Neutrophil (primary cell): Measurements from ENCODE around the gene CPO.

ENCODE experiments used
- H3K27ac ChIP-seq: fragments of 200-600 bp; sonication (generic); 2 replicates; pipeline ENCODE4 v1.5.1; 2016; ENCODE audit warnings: mild to moderate bottlenecking, moderate library complexity
- H3K27me3 ChIP-seq: fragments of 200-600 bp; sonication (generic); 2 replicates; pipeline ENCODE4 v1.6.0; 2016; ENCODE audit warnings: mild to moderate bottlenecking
- H3K36me3 ChIP-seq: fragments of 200-600 bp; sonication (generic); 2 replicates; pipeline ENCODE4 v1.5.1; 2017
- H3K4me1 ChIP-seq, 2 experiments: fragments of 200-600 bp in 1 of 2; sonication (generic) in 1 of 2; 1 replicate in 1 of 2; 2 replicates in 1 of 2; pipeline versions ENCODE4 v1.5.1 to v1.6.1; 2013 to 2016; ENCODE audit warnings: low read depth in 1 of 2, low read length in 1 of 2, mild to moderate bottlenecking in 1 of 2, moderate library complexity in 1 of 2; ENCODE audit not compliant: control insufficient read depth in 1 of 2, insufficient read depth in 1 of 2
- H3K4me3 ChIP-seq, 2 experiments: fragments of 200-600 bp in 1 of 2; sonication (generic) in 1 of 2; 1 replicate in 1 of 2; 2 replicates in 1 of 2; pipeline ENCODE4 v1.5.1; 2013 to 2016; ENCODE audit warnings: low read depth in 1 of 2, low read length in 1 of 2, mild to moderate bottlenecking in 1 of 2, moderate library complexity in 1 of 2
- H3K9me3 ChIP-seq: fragments of 200-600 bp; sonication (generic); 2 replicates; pipeline ENCODE4 v1.5.1; 2016
- CTCF ChIP-seq: fragments of 200-600 bp; sonication (generic); IDR thresholded peaks from 2 replicates; pipeline ENCODE4 v1.5.1; 2016; ENCODE audit warnings: antibody characterized with exemption

Gene CPO

GRCh38 chr2:206939340-206939739 lies at the start of gene CPO:
CPO (plus strand) TSS chr2:206939518; CDS start chr2:206939600, 82 bp downstream.
- peaks cover 9 to 10% of the 10 kb centered on the region in 2 experiments for H3K4me1 ChIP-seq
- no peak within 1 kb of the TSS for H3K4me3 ChIP-seq
- no peak within 1 kb of the TSS for H3K27ac ChIP-seq
- no peaks in the 10 kb centered on the region for H3K36me3 ChIP-seq
- no peaks in the 10 kb centered on the region for H3K9me3 ChIP-seq
- TF ChIP-seq CTCF: no peak
- no peaks in the 10 kb centered on the region for H3K27me3 ChIP-seq

- Histone ChIP-seq H3K27me3 (no peaks in the 10 kb centered on the region), H3K36me3 (no peaks in the 10 kb centered on the region), H3K9me3 (no peaks in the 10 kb centered on the region), H3K27ac (no peak overlapping the region), H3K4me1 (no peaks in the 10 kb centered on the region), H3K4me3 (no peak overlapping the region)
- TF ChIP-seq CTCF: no peak
Observed at GRCh38 chr2:206890179-206890578, 49.1 kb upstream of the CPO start.

- no peak for TF ChIP-seq CTCF
- Histone ChIP-seq H3K27ac (no peak overlapping the region), H3K27me3 (no peaks in the 10 kb centered on the region), H3K4me1 (no peaks in the 10 kb centered on the region), H3K36me3 (no peaks in the 10 kb centered on the region), H3K4me3 (no peak overlapping the region), H3K9me3 (no peaks in the 10 kb centered on the region)
Observed at GRCh38 chr2:206890926-206891325, 48.4 kb upstream of the CPO start.

- no peak for TF ChIP-seq CTCF
- Histone ChIP-seq H3K27ac (no peak overlapping the region), H3K27me3 (no peaks in the 10 kb centered on the region), H3K9me3 (no peaks in the 10 kb centered on the region), H3K4me1 (no peaks in the 10 kb centered on the region), H3K36me3 (no peaks in the 10 kb centered on the region), H3K4me3 (no peak overlapping the region)
Observed at GRCh38 chr2:206915121-206915520, 24.2 kb upstream of the CPO start.

GRCh38 chr2:206918263-206918662 lies 21.1 kb upstream of the CPO start:
- H3K27me3 ChIP-seq: no peaks in the 10 kb centered on the region
- H3K4me3 ChIP-seq: no peak overlapping the region
- H3K36me3 ChIP-seq: no peaks in the 10 kb centered on the region
- no peaks in the 10 kb centered on the region for H3K4me1 ChIP-seq
- no peak for TF ChIP-seq CTCF
- H3K9me3 ChIP-seq: no peaks in the 10 kb centered on the region
- no peak overlapping the region for H3K27ac ChIP-seq

GRCh38 chr2:206920310-206920709 lies 19.0 kb upstream of the CPO start:
- TF ChIP-seq CTCF: no peak
- no peaks in the 10 kb centered on the region for H3K9me3 ChIP-seq
- no peaks in the 10 kb centered on the region for H3K27me3 ChIP-seq
- H3K4me3 ChIP-seq: no peak overlapping the region
- H3K4me1 ChIP-seq: no peaks in the 10 kb centered on the region
- H3K27ac ChIP-seq: no peak overlapping the region
- H3K36me3 ChIP-seq: no peaks in the 10 kb centered on the region
